Measurements from ENCODE around the gene PRKG1. TPM values are rescaled to one million over a fixed set of nuclear protein-coding genes. Genes with fewer than 3 reads are reported as not detected.

PRKG1 gene
- total and polyA plus RNA-seq, 4 donors = 0.46 to 5.1 (median 1.5) TPM

GRCh38 chr10:51397244-51397643 is 323.0 kb downstream of the PRKG1 start:
- Histone ChIP-seq H3K9ac (ENCODE audit: low read depth in 1 of 2, low read length in 2 of 2) (no peak overlapping the region), H3K9me3 (ENCODE audit: control insufficient read depth in 4 of 4, low read length in 3 of 4) (no peaks in the 10 kb centered on the region), H3K36me3 (ENCODE audit: control insufficient read depth in 4 of 4, insufficient read depth in 3 of 4, low read depth in 1 of 4, low read length in 3 of 4) (no peaks in the 10 kb centered on the region), H3K27me3 (ENCODE audit: control insufficient read depth in 4 of 4, insufficient read depth in 4 of 4, low read length in 3 of 4) (no peaks in the 10 kb centered on the region), H3K4me3 (ENCODE audit: low read depth in 1 of 3, low read length in 3 of 3) (no peak overlapping the region), H3K27ac (ENCODE audit: low read depth in 1 of 2, low read length in 2 of 2) (no peak overlapping the region), H3K4me1 (ENCODE audit: control insufficient read depth in 4 of 4, insufficient read depth in 4 of 4, low read length in 3 of 4) (peaks cover 0 to 3% (median 0%) of the 10 kb centered on the region in 4 donors)
- 74% methylated on average over 3 of the region's 3 CpGs for WGBS
- DNase-seq (ENCODE audit: low spot score) = no peak
- TF ChIP-seq CTCF (IDR thresholded peaks at IDR 0.05; ENCODE audit: low read depth, low read length, missing input control) (no peak), ATF3 (IDR thresholded peaks at IDR 0.05) (no peak), TAF1 (conservative IDR thresholded peaks at IDR 0.05) (no peak), ZBTB33 (IDR thresholded peaks at IDR 0.05) (no peak), EGR1 (IDR thresholded peaks at IDR 0.05; ENCODE audit: low read depth in 2 of 2) (no peak), JUND (IDR thresholded peaks at IDR 0.05) (no peak), RAD21 (IDR thresholded peaks at IDR 0.05) (no peak), SP1 (IDR thresholded peaks at IDR 0.05) (no peak), YY1 (IDR thresholded peaks at IDR 0.05) (no peak), FOXA1 (IDR thresholded peaks at IDR 0.05) (no peak), GABPA (IDR thresholded peaks at IDR 0.05 in 1 of 2, conservative IDR thresholded peaks at IDR 0.05 in 1 of 2) (no peak), MAX (IDR thresholded peaks at IDR 0.05) (no peak), HNF4G (IDR thresholded peaks at IDR 0.05) (no peak), REST (IDR thresholded peaks at IDR 0.05) (no peak), RXRA (IDR thresholded peaks at IDR 0.05) (no peak)

GRCh38 chr10:51397695-51398094 is 323.4 kb downstream of the PRKG1 start:
- no peak overlapping the region for H3K4me3 ChIP-seq (ENCODE audit: low read depth in 1 of 3, low read length in 3 of 3)
- H3K27me3 ChIP-seq (ENCODE audit: control insufficient read depth in 4 of 4, insufficient read depth in 4 of 4, low read length in 3 of 4) = no peaks in the 10 kb centered on the region
- no peak overlapping the region for H3K27ac ChIP-seq (ENCODE audit: low read depth in 1 of 2, low read length in 2 of 2)
- H3K9ac ChIP-seq (ENCODE audit: low read depth in 1 of 2, low read length in 2 of 2) = no peak overlapping the region
- peaks cover 0 to 3% (median 0%) of the 10 kb centered on the region in 4 donors for H3K4me1 ChIP-seq (ENCODE audit: control insufficient read depth in 4 of 4, insufficient read depth in 4 of 4, low read length in 3 of 4)
- no peaks in the 10 kb centered on the region for H3K9me3 ChIP-seq (ENCODE audit: control insufficient read depth in 4 of 4, low read length in 3 of 4)
- no peak for DNase-seq (ENCODE audit: low spot score)
- H3K36me3 ChIP-seq (ENCODE audit: control insufficient read depth in 4 of 4, insufficient read depth in 3 of 4, low read depth in 1 of 4, low read length in 3 of 4) = no peaks in the 10 kb centered on the region
- TF ChIP-seq HNF4A (conservative IDR thresholded peaks at IDR 0.05) = no peak
- TF ChIP-seq GABPA (IDR thresholded peaks at IDR 0.05 in 1 of 2, conservative IDR thresholded peaks at IDR 0.05 in 1 of 2) = no peak
- TF ChIP-seq REST (IDR thresholded peaks at IDR 0.05) = no peak
- TF ChIP-seq ZBTB33 (IDR thresholded peaks at IDR 0.05) = no peak
- TF ChIP-seq ATF3 (IDR thresholded peaks at IDR 0.05) = no peak
- no peak for TF ChIP-seq RAD21 (IDR thresholded peaks at IDR 0.05)
- no peak for TF ChIP-seq JUND (IDR thresholded peaks at IDR 0.05)
- no peak for TF ChIP-seq FOXA2 (IDR thresholded peaks at IDR 0.05)
- WGBS = 52% methylated on average over 2 of the region's 2 CpGs
